CD14-positive monocyte (primary cell): ENCODE data around the gene DCLRE1B. TPM values are rescaled to one million over a fixed set of nuclear protein-coding genes. Genes with fewer than 3 reads are reported as not detected.

Experiments used
- DNase-seq, 3 donors: peaks; one replicate each; pipeline ENCODE4 v3.0.0-alpha.2; 2011 to 2022
- H2AFZ ChIP-seq: 2 replicates; pipeline ENCODE4 v1.6.0; 2012; ENCODE audit warnings: mild to moderate bottlenecking, low read depth, low read length, inconsistent platforms; ENCODE audit not compliant: insufficient read depth, poor library complexity, severe bottlenecking
- H3K27ac ChIP-seq, 2 donors: 1 replicate in 1 of 2; 2 replicates in 1 of 2; pipeline ENCODE4 v1.5.1; 2012 to 2013; ENCODE audit warnings: low read length in 2 of 2, control low read depth in 1 of 2, inconsistent platforms in 1 of 2, low read depth in 1 of 2, mild to moderate bottlenecking in 1 of 2
- H3K27me3 ChIP-seq, 2 donors: one replicate each; pipeline versions ENCODE4 v1.6.0 to v1.6.1; 2011 to 2013; ENCODE audit warnings: low read length in 2 of 2; ENCODE audit not compliant: control insufficient read depth in 2 of 2, insufficient read depth in 2 of 2
- H3K36me3 ChIP-seq, 2 donors: replicated peaks in 1 of 2; 1 replicate in 1 of 2; 2 replicates in 1 of 2; pipeline versions ENCODE4 v1.5.1 to v1.6.1; 2012 to 2013; ENCODE audit warnings: low read length in 2 of 2, control low read depth in 1 of 2, inconsistent platforms in 1 of 2, mild to moderate bottlenecking in 1 of 2; ENCODE audit not compliant: insufficient read depth in 2 of 2, control insufficient read depth in 1 of 2
- H3K4me1 ChIP-seq, 2 donors: 1 replicate in 1 of 2; 2 replicates in 1 of 2; pipeline versions ENCODE4 v1.5.1 to v1.6.1; 2012 to 2013; ENCODE audit warnings: low read length in 2 of 2, control low read depth in 1 of 2, inconsistent platforms in 1 of 2, mild to moderate bottlenecking in 1 of 2, moderate library complexity in 1 of 2; ENCODE audit not compliant: insufficient read depth in 2 of 2, control insufficient read depth in 1 of 2
- H3K4me2 ChIP-seq: replicated peaks from 2 replicates; pipeline ENCODE3; 2012; ENCODE audit warnings: low read length, moderate library complexity, mild to moderate bottlenecking; ENCODE audit not compliant: poor library complexity, severe bottlenecking; ENCODE audit errors: extremely low read depth
- H3K4me3 ChIP-seq, 3 experiments: fragments of 200-600 bp in 1 of 3; sonication (generic) in 1 of 3; replicated peaks in 1 of 3; 1 replicate in 2 of 3; 2 replicates in 1 of 3; pipeline ENCODE4 v1.5.1; 2011 to 2013; ENCODE audit warnings: low read length in 3 of 3, mild to moderate bottlenecking in 3 of 3, control low read depth in 2 of 3, low read depth in 2 of 3, inconsistent platforms in 1 of 3, moderate library complexity in 1 of 3
- H3K79me2 ChIP-seq: 2 replicates; pipeline ENCODE4 v1.6.0; 2012; ENCODE audit warnings: mild to moderate bottlenecking, control low read depth, inconsistent platforms, low read length, moderate library complexity; ENCODE audit not compliant: insufficient read depth
- H3K9ac ChIP-seq: 2 replicates; pipeline ENCODE4 v1.6.0; 2017; ENCODE audit warnings: low read length, mild to moderate bottlenecking; ENCODE audit not compliant: insufficient read depth, poor library complexity, severe bottlenecking
- H3K9me3 ChIP-seq, 2 donors: replicated peaks in 1 of 2; 1 replicate in 1 of 2; 2 replicates in 1 of 2; pipeline versions ENCODE4 v1.5.1 to v1.6.1; 2012 to 2013; ENCODE audit warnings: low read length in 2 of 2, control low read depth in 1 of 2; ENCODE audit not compliant: control insufficient read depth in 1 of 2, insufficient read depth in 1 of 2
- H4K20me1 ChIP-seq: 2 replicates; pipeline ENCODE4 v1.6.0; 2012; ENCODE audit warnings: mild to moderate bottlenecking, low read length, control low read depth, moderate library complexity; ENCODE audit not compliant: insufficient read depth
- H3K27ac Mint-ChIP-seq, 7 donors: one replicate each; pipeline ENCODE4 v1.8.0; 2020; ENCODE audit warnings: mild to moderate bottlenecking in 7 of 7, mixed read lengths in 7 of 7, moderate library complexity in 6 of 7, inconsistent platforms in 2 of 7
- H3K27me3 Mint-ChIP-seq, 3 donors: one replicate each; pipeline ENCODE4 v1.8.0; 2021 to 2022; ENCODE audit warnings: low read depth in 3 of 3, mild to moderate bottlenecking in 3 of 3, mixed read lengths in 3 of 3, moderate library complexity in 3 of 3, inconsistent platforms in 1 of 3
- H3K36me3 Mint-ChIP-seq, 2 donors: one replicate each; pipeline ENCODE4 v1.8.0; 2020; ENCODE audit warnings: mixed read lengths in 2 of 2, inconsistent platforms in 1 of 2, mild to moderate bottlenecking in 1 of 2
- H3K4me1 Mint-ChIP-seq: one replicate; pipeline ENCODE4 v1.8.0; 2020; ENCODE audit warnings: mild to moderate bottlenecking, mixed read lengths
- H3K4me3 Mint-ChIP-seq, 2 donors: one replicate each; pipeline ENCODE4 v1.8.0; 2020; ENCODE audit warnings: mild to moderate bottlenecking in 2 of 2, mixed read lengths in 2 of 2, moderate library complexity in 1 of 2
- H3K9me3 Mint-ChIP-seq, 7 donors: one replicate each; pipeline ENCODE4 v1.8.0; 2020 to 2022; ENCODE audit warnings: mixed read lengths in 7 of 7, mild to moderate bottlenecking in 6 of 7, moderate library complexity in 6 of 7, inconsistent platforms in 2 of 7
- CTCF ChIP-seq: fragments of 200-600 bp; IDR thresholded peaks from one replicate; pipeline ENCODE4 v1.8.0; 2022; ENCODE audit warnings: antibody characterized with exemption, mild to moderate bottlenecking
- WGBS: methylation state at CpG from one replicate; pipeline ENCODE4 v1.1.5; 2013; ENCODE audit warnings: missing lambda C conversion rate; ENCODE audit not compliant: insufficient coverage; 5-methylcytosine and 5-hydroxymethylcytosine counted together
- intact Hi-C, 2 donors: fragments of 100-400 bp; cut with micrococcal nuclease; formaldehyde crosslinking; loops; one replicate each; pipeline versions ENCODE4 v1.15.0 to v1.15.1; 2023
- polyA plus RNA-seq, 3 donors: library from polyadenylated mRNA; depleted of rRNA in 1 of 3; unstranded in 2 of 3; stranded (reverse) in 1 of 3; fragments of 300-500 nt in 2 of 3; fragments of >200 nt in 1 of 3; fragmentation: Illumina TruSeq in 2 of 3; gene quantifications; 1 replicate in 2 of 3; 2 replicates in 1 of 3; pipeline ENCODE4 v1.2.3, GENCODE V29; 2012 to 2021

The DCLRE1B gene
- polyA plus RNA-seq, 3 donors: 3.0 to 5.7 (median 4.5) TPM

- intact Hi-C loops: loop anchor here (5.0 kb wide), 2 partner anchors 43 to 48 kb away; partner anchors contain the start of genes AP4B1 (in 1 of the 2) and DCLRE1B (in 1 of the 2)
- H3K27me3 ChIP-seq: no peaks in the 10 kb centered on the region
- H3K4me1 ChIP-seq: peaks cover 71 to 87% of the 10 kb centered on the region in 2 donors
- Mint-ChIP-seq H3K4me3 (peak overlapping the region; percentile 27 to 76), H3K36me3 (peaks cover 25 to 40% of the 10 kb centered on the region in 2 donors), H3K4me1 (peaks cover 80% of the 10 kb centered on the region), H3K27ac (peak overlapping the region; percentile 79 to 93 (median 90)), H3K9me3 (peaks cover 0 to 1% (median 0%) of the 10 kb centered on the region in 7 donors), H3K27me3 (peaks cover 0 to 2% (median 0%) of the 10 kb centered on the region in 3 donors)
- H4K20me1 ChIP-seq: no peaks in the 10 kb centered on the region
- H3K9me3 ChIP-seq: no peaks in the 10 kb centered on the region
- H3K36me3 ChIP-seq: peaks cover 0 to 33% of the 10 kb centered on the region in 2 donors
- H3K9ac ChIP-seq: peak overlapping the region; percentile 9
- TF ChIP-seq CTCF: no peak
- H3K4me3 ChIP-seq: peak overlapping the region; percentile 6 to 61 (median 24)
- H3K79me2 ChIP-seq: peaks cover 72% of the 10 kb centered on the region
- no CpG with 5 or more reads among the region's 3 CpGs for WGBS
- peak overlapping the region; percentile 65 for H3K4me2 ChIP-seq
- DNase-seq: peak; percentile 48 to 63 (median 59)
- peak overlapping the region; percentile 4 for H2AFZ ChIP-seq
- H3K27ac ChIP-seq: peak overlapping the region; percentile 44 to 73
Measured at GRCh38 chr1:113859478-113860175, 45.5 kb upstream of the DCLRE1B start.

GRCh38 chr1:113860891-113861290, 44.2 kb upstream of the DCLRE1B start:
- Histone ChIP-seq H3K4me1 (peaks cover 58 to 74% of the 10 kb centered on the region in 2 donors), H3K36me3 (peaks cover 0 to 31% of the 10 kb centered on the region in 2 donors), H2AFZ (no peak overlapping the region)

More at GRCh38 chr1:113860891-113861290, 44.2 kb upstream of the DCLRE1B start:
- intact Hi-C loops: loop anchor here in 1 of 2 donors (5.0 kb wide), 1 partner anchor 41 kb away; the partner anchor contains the start of gene AP4B1
- H3K4me3 ChIP-seq: no peak overlapping the region
- no peak overlapping the region for H3K4me2 ChIP-seq
- Mint-ChIP-seq H3K27me3 (peaks cover 0 to 2% (median 0%) of the 10 kb centered on the region in 3 donors), H3K4me3 (no peak overlapping the region), H3K36me3 (peaks cover 24 to 45% of the 10 kb centered on the region in 2 donors), H3K27ac (peak overlapping the region in 6 of 7 donors; percentile 48 to 93 (median 80)), H3K4me1 (peaks cover 69% of the 10 kb centered on the region), H3K9me3 (peaks cover 0 to 1% (median 0%) of the 10 kb centered on the region in 7 donors)
- H3K9ac ChIP-seq: no peak overlapping the region
- H3K79me2 ChIP-seq: peaks cover 80% of the 10 kb centered on the region
- no peak for DNase-seq
- peak overlapping the region in 1 of 2 donors; percentile 73 for H3K27ac ChIP-seq
- no peaks in the 10 kb centered on the region for H4K20me1 ChIP-seq
- TF ChIP-seq CTCF: no peak
- no CpG with 5 or more reads among the region's 3 CpGs for WGBS
- no peaks in the 10 kb centered on the region for H3K27me3 ChIP-seq
- no peaks in the 10 kb centered on the region for H3K9me3 ChIP-seq
